ENCODE results near the gene NR3C2. TPM values are rescaled to one million over a fixed set of nuclear protein-coding genes. Genes with fewer than 3 reads are reported as not detected.

Gene NR3C2
- total and polyA plus RNA-seq, 2 experiments from 2014 or later, result 1.2 to 3.0 TPM

DNA sequence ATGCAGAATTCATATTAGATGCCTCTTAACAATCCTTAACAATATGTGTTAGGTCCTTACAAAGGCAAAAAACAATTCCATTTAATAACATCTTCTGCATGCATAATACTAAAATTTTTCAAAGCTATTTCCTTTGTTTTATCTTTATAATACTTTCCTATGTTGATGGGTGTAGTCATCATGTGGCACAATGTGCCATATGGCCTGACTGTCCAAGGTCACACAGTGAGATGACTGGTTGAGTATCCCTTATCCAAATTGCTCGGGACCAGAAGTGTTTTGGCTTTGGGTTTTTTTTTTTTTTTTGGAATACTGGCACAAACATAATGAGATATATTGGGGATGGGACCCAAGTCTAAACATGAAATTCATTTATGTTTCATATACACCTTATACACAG lies 77.7 kb downstream of the NR3C2 start:
- H3K27ac Mint-ChIP-seq, result no peak overlapping the region
- ATAC-seq, result no peak
- H4K20me1 ChIP-seq (replicated peaks; ENCODE audit: insufficient read depth), result no peaks in the 10 kb centered on the region
- H3K9me3 Mint-ChIP-seq, result no peaks in the 10 kb centered on the region
- H3K27me3 ChIP-seq (ENCODE audit: insufficient read depth), result no peaks in the 10 kb centered on the region
- no peaks in the 10 kb centered on the region for H3F3A ChIP-seq (replicated peaks; ENCODE audit: low read depth)
- 0 out of 2 replicates have a peak, but pooled peaks cover 4% of the 10 kb centered on the region for H3K4me1 ChIP-seq (ENCODE audit: insufficient read depth)
- no peak overlapping the region for H2AFZ ChIP-seq
- no peak overlapping the region for H3K27ac ChIP-seq (ENCODE audit: low read depth)
- H3K9me2 ChIP-seq (ENCODE audit: insufficient read depth), result no peaks in the 10 kb centered on the region
- TF ChIP-seq ZNF114 (CRISPR knock-in tag; IDR thresholded peaks at IDR 0.05) (no peak), POLR2AphosphoS5 (IDR thresholded peaks at IDR 0.05; ENCODE audit: low read depth) (no peak)
- TF ChIP-seq, protein P1, sequence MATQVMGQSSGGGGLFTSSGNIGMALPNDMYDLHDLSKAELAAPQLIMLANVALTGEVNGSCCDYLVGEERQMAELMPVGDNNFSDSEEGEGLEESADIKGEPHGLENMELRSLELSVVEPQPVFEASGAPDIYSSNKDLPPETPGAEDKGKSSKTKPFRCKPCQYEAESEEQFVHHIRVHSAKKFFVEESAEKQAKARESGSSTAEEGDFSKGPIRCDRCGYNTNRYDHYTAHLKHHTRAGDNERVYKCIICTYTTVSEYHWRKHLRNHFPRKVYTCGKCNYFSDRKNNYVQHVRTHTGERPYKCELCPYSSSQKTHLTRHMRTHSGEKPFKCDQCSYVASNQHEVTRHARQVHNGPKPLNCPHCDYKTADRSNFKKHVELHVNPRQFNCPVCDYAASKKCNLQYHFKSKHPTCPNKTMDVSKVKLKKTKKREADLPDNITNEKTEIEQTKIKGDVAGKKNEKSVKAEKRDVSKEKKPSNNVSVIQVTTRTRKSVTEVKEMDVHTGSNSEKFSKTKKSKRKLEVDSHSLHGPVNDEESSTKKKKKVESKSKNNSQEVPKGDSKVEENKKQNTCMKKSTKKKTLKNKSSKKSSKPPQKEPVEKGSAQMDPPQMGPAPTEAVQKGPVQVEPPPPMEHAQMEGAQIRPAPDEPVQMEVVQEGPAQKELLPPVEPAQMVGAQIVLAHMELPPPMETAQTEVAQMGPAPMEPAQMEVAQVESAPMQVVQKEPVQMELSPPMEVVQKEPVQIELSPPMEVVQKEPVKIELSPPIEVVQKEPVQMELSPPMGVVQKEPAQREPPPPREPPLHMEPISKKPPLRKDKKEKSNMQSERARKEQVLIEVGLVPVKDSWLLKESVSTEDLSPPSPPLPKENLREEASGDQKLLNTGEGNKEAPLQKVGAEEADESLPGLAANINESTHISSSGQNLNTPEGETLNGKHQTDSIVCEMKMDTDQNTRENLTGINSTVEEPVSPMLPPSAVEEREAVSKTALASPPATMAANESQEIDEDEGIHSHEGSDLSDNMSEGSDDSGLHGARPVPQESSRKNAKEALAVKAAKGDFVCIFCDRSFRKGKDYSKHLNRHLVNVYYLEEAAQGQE (IDR thresholded peaks at IDR 0.05; ENCODE audit: unreplicated experiment), result no peak
- H3K4me3 Mint-ChIP-seq, result no peak overlapping the region
- no peak overlapping the region for H3K4me2 ChIP-seq
- H3K27me3 Mint-ChIP-seq (ENCODE audit: insufficient read depth, low read depth, poor library complexity), result no peaks in the 10 kb centered on the region
- no peaks in the 10 kb centered on the region for H3K36me3 ChIP-seq (ENCODE audit: insufficient read depth)
- H3K36me3 Mint-ChIP-seq (ENCODE audit: low read depth), result no peaks in the 10 kb centered on the region
- H3K4me1 Mint-ChIP-seq, result peaks cover 5% of the 10 kb centered on the region; the same call in 2 of the 3 replicates
- H3K79me2 ChIP-seq (replicated peaks; ENCODE audit: insufficient read depth), result no peaks in the 10 kb centered on the region
- H3K4me3 ChIP-seq, result no peak overlapping the region
- DNase-seq (ENCODE audit: low spot score), result no peak

DNA sequence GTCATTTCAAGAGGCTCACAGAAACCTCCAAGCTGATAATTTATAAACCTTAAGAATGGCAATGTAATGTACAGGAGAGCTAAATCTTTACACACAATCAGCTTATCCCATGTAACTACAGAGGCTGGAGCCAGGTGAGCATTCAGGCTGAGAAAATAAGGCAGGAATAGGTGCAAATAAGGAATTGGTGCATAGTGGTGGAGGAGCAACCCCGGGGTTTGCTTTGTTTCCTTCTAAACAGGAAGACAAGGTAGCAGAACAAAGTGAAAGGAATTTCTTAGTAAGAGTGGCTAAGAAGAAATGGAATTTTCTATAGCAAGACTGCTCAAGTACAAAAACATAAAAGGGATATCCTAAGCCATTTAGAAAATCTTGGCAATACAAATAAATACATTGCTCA lies 82.4 kb downstream of the NR3C2 start:
- Histone ChIP-seq H3K36me3 (ENCODE audit: insufficient read depth) (no peaks in the 10 kb centered on the region), H3K4me3 (no peak overlapping the region), H3K79me2 (replicated peaks; ENCODE audit: insufficient read depth) (no peaks in the 10 kb centered on the region), H3F3A (replicated peaks; ENCODE audit: low read depth) (no peaks in the 10 kb centered on the region), H3K27ac (ENCODE audit: low read depth) (no peak overlapping the region), H2AFZ (no peak overlapping the region), H3K27me3 (ENCODE audit: insufficient read depth) (no peaks in the 10 kb centered on the region), H4K20me1 (replicated peaks; ENCODE audit: insufficient read depth) (no peaks in the 10 kb centered on the region), H3K9me2 (ENCODE audit: insufficient read depth) (no peaks in the 10 kb centered on the region), H3K4me2 (no peak overlapping the region), H3K4me1 (ENCODE audit: insufficient read depth) (0 out of 2 replicates have a peak, but pooled peaks cover 4% of the 10 kb centered on the region)
- Mint-ChIP-seq H3K4me3 (no peak overlapping the region), H3K27me3 (ENCODE audit: insufficient read depth, low read depth, poor library complexity) (no peaks in the 10 kb centered on the region), H3K36me3 (ENCODE audit: low read depth) (no peaks in the 10 kb centered on the region), H3K27ac (peak overlapping the region; percentile 19; the same call in 1 of the 2 replicates), H3K9me3 (no peaks in the 10 kb centered on the region), H3K4me1 (peaks cover 6% of the 10 kb centered on the region; the same call in 2 of the 3 replicates)
- ATAC-seq (peak; percentile 67), DNase-seq (ENCODE audit: low spot score) (peak; percentile 41)
- TF ChIP-seq ZNF114 (CRISPR knock-in tag; IDR thresholded peaks at IDR 0.05), result no peak
- no peak for TF ChIP-seq JUNB (IDR thresholded peaks at IDR 0.05; ENCODE audit: unreplicated experiment)
- TF ChIP-seq, protein P2, sequence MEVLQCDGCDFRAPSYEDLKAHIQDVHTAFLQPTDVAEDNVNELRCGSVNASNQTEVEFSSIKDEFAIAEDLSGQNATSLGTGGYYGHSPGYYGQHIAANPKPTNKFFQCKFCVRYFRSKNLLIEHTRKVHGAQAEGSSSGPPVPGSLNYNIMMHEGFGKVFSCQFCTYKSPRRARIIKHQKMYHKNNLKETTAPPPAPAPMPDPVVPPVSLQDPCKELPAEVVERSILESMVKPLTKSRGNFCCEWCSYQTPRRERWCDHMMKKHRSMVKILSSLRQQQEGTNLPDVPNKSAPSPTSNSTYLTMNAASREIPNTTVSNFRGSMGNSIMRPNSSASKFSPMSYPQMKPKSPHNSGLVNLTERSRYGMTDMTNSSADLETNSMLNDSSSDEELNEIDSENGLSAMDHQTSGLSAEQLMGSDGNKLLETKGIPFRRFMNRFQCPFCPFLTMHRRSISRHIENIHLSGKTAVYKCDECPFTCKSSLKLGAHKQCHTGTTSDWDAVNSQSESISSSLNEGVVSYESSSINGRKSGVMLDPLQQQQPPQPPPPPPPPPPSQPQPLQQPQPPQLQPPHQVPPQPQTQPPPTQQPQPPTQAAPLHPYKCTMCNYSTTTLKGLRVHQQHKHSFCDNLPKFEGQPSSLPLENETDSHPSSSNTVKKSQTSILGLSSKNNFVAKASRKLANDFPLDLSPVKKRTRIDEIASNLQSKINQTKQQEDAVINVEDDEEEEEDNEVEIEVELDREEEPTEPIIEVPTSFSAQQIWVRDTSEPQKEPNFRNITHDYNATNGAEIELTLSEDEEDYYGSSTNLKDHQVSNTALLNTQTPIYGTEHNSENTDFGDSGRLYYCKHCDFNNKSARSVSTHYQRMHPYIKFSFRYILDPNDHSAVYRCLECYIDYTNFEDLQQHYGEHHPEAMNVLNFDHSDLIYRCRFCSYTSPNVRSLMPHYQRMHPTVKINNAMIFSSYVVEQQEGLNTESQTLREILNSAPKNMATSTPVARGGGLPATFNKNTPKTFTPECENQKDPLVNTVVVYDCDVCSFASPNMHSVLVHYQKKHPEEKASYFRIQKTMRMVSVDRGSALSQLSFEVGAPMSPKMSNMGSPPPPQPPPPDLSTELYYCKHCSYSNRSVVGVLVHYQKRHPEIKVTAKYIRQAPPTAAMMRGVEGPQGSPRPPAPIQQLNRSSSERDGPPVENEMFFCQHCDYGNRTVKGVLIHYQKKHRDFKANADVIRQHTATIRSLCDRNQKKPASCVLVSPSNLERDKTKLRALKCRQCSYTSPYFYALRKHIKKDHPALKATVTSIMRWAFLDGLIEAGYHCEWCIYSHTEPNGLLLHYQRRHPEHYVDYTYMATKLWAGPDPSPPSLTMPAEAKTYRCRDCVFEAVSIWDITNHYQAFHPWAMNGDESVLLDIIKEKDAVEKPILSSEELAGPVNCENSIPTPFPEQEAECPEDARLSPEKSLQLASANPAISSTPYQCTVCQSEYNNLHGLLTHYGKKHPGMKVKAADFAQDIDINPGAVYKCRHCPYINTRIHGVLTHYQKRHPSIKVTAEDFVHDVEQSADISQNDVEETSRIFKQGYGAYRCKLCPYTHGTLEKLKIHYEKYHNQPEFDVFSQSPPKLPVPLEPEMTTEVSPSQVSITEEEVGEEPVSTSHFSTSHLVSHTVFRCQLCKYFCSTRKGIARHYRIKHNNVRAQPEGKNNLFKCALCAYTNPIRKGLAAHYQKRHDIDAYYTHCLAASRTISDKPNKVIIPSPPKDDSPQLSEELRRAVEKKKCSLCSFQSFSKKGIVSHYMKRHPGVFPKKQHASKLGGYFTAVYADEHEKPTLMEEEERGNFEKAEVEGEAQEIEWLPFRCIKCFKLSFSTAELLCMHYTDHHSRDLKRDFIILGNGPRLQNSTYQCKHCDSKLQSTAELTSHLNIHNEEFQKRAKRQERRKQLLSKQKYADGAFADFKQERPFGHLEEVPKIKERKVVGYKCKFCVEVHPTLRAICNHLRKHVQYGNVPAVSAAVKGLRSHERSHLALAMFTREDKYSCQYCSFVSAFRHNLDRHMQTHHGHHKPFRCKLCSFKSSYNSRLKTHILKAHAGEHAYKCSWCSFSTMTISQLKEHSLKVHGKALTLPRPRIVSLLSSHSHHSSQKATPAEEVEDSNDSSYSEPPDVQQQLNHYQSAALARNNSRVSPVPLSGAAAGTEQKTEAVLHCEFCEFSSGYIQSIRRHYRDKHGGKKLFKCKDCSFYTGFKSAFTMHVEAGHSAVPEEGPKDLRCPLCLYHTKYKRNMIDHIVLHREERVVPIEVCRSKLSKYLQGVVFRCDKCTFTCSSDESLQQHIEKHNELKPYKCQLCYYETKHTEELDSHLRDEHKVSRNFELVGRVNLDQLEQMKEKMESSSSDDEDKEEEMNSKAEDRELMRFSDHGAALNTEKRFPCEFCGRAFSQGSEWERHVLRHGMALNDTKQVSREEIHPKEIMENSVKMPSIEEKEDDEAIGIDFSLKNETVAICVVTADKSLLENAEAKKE (CRISPR knock-in tag; IDR thresholded peaks at IDR 0.05), result no peak
- TF ChIP-seq, protein P3, sequence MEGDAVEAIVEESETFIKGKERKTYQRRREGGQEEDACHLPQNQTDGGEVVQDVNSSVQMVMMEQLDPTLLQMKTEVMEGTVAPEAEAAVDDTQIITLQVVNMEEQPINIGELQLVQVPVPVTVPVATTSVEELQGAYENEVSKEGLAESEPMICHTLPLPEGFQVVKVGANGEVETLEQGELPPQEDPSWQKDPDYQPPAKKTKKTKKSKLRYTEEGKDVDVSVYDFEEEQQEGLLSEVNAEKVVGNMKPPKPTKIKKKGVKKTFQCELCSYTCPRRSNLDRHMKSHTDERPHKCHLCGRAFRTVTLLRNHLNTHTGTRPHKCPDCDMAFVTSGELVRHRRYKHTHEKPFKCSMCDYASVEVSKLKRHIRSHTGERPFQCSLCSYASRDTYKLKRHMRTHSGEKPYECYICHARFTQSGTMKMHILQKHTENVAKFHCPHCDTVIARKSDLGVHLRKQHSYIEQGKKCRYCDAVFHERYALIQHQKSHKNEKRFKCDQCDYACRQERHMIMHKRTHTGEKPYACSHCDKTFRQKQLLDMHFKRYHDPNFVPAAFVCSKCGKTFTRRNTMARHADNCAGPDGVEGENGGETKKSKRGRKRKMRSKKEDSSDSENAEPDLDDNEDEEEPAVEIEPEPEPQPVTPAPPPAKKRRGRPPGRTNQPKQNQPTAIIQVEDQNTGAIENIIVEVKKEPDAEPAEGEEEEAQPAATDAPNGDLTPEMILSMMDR (conservative IDR thresholded peaks at IDR 0.05; ENCODE audit: low read depth in 2 of 2), result no peak
- no peak for TF ChIP-seq CREB1 (CRISPR knock-in tag; IDR thresholded peaks at IDR 0.05; ENCODE audit: low read depth)
- no peak for TF ChIP-seq STAT1 (IDR thresholded peaks at IDR 0.05; ENCODE audit: unreplicated experiment)
- TF ChIP-seq, protein P4, sequence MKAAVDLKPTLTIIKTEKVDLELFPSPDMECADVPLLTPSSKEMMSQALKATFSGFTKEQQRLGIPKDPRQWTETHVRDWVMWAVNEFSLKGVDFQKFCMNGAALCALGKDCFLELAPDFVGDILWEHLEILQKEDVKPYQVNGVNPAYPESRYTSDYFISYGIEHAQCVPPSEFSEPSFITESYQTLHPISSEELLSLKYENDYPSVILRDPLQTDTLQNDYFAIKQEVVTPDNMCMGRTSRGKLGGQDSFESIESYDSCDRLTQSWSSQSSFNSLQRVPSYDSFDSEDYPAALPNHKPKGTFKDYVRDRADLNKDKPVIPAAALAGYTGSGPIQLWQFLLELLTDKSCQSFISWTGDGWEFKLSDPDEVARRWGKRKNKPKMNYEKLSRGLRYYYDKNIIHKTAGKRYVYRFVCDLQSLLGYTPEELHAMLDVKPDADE (IDR thresholded peaks at IDR 0.05), result no peak
- TF ChIP-seq POLR2AphosphoS5 (IDR thresholded peaks at IDR 0.05; ENCODE audit: low read depth), result no peak
